ENCODE results near the gene FSIP1. TPM values are rescaled to one million over a fixed set of nuclear protein-coding genes. Genes with fewer than 3 reads are reported as not detected.

The FSIP1 gene
- total RNA-seq, 3 donors from 2014 or later: 0.22 to 0.69 (median 0.38) TPM

GRCh38 chr15:39735120-39735717 lies 47.4 kb downstream of the FSIP1 start:
- ATAC-seq (no peak), DNase-seq (no peak)
- Mint-ChIP-seq H3K36me3 (ENCODE audit: insufficient read depth) (no peaks in the 10 kb centered on the region), H3K27me3 (ENCODE audit: low read depth) (no peaks in the 10 kb centered on the region), H3K9me3 (no peaks in the 10 kb centered on the region), H3K4me1 (ENCODE audit: low read depth) (no peaks in the 10 kb centered on the region), H3K4me3 (no peak overlapping the region)

DNA sequence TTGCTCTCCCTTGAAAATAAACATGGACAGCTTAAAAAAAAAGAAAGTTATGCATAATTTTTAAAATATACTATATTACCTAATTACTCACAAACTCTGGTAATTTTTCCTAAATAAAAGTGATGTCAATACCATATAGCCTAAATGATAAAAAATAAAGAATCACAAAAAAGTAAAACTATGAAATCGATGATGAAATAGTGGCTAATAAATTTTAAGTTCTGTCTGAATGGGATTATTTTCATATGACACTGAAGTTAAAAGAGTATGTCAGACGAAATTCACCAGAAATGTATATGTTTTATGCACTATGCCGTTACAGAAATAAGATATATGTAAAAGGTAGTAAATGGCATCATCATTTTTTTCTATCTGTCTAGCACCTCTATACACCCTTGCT lies 51.4 kb downstream of the FSIP1 start:
- no peaks in the 10 kb centered on the region for H3K4me1 Mint-ChIP-seq (ENCODE audit: low read depth)
- no peak overlapping the region for H3K4me3 Mint-ChIP-seq
- H3K9me3 Mint-ChIP-seq: no peaks in the 10 kb centered on the region
- ATAC-seq (no peak), DNase-seq (no peak)
- H3K27me3 Mint-ChIP-seq (ENCODE audit: low read depth): no peaks in the 10 kb centered on the region
- H3K36me3 Mint-ChIP-seq (ENCODE audit: insufficient read depth): no peaks in the 10 kb centered on the region

GRCh38 chr15:39730552-39730951 lies 52.1 kb downstream of the FSIP1 start:
- ATAC-seq (no peak), DNase-seq (no peak)
- no peaks in the 10 kb centered on the region for H3K4me1 Mint-ChIP-seq (ENCODE audit: low read depth)
- no peak overlapping the region for H3K4me3 Mint-ChIP-seq
- no peaks in the 10 kb centered on the region for H3K36me3 Mint-ChIP-seq (ENCODE audit: insufficient read depth)
- H3K27me3 Mint-ChIP-seq (ENCODE audit: low read depth): no peaks in the 10 kb centered on the region
- H3K9me3 Mint-ChIP-seq: no peaks in the 10 kb centered on the region

DNA sequence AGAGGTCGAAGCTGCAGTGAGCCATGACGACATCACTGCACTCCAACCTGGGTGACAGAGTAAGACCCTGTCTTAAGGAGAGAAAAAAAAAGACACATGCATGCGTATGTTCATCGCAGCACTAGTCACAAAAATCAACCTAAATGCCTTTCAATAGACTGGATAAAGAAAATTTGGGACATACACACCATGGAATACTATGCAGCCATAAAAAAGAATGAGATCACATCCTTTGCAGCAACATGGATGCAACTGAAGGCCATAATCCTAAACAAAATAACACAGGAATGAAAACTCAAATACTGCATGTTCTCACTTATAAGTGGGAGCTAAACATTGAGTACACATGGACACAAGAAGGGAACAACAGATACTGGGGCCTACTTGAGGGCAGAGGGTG lies 53.1 kb downstream of the FSIP1 start:
- DNase-seq (no peak), ATAC-seq (no peak)
- peaks cover 1% of the 10 kb centered on the region for H3K27me3 Mint-ChIP-seq (ENCODE audit: low read depth)
- no peaks in the 10 kb centered on the region for H3K4me1 Mint-ChIP-seq (ENCODE audit: low read depth)
- no peaks in the 10 kb centered on the region for H3K36me3 Mint-ChIP-seq (ENCODE audit: insufficient read depth)
- H3K4me3 Mint-ChIP-seq: no peak overlapping the region
- no peaks in the 10 kb centered on the region for H3K9me3 Mint-ChIP-seq

DNA sequence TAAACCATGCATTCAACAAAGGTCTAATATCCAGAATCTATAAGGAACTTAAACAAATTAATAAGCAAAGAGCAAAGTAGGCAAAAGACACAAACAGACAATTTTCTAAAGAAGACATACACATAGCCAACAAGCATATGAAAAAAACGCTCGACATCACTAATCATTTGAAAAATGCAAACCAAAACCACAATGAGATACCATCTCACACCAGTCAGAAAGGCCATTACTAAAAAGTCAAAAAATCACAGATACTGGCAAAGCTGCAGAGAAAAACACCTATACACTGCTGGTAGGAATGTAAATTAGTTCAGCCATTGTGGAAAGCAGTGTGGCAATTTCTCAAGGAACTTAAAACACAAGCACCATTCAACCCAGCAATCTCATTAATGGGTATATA lies 53.8 kb downstream of the FSIP1 start:
- no peak overlapping the region for H3K4me3 Mint-ChIP-seq
- ATAC-seq: no peak
- H3K27me3 Mint-ChIP-seq (ENCODE audit: low read depth): peaks cover 1% of the 10 kb centered on the region
- H3K9me3 Mint-ChIP-seq: no peaks in the 10 kb centered on the region
- H3K36me3 Mint-ChIP-seq (ENCODE audit: insufficient read depth): no peaks in the 10 kb centered on the region
- H3K4me1 Mint-ChIP-seq (ENCODE audit: low read depth): no peaks in the 10 kb centered on the region
- no peak for DNase-seq

DNA sequence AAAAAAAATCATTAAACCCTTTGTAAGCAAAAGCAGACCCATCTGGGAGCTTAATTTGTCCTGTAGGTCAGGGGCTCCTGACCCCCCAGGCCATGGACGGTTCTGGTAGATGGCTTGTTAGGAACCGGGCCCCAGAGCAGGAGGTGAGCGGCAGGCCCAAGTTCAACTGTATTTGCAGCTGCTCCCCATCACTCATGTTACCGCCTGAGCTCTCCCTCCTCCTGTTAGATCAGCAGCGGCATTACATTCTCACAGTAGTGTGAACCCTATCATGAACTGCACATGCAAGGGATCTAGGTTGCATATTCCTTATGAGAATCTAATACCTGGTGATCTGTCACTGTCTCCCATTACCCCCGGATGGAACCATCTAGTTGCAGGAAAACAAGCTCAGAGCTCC lies 60.7 kb downstream of the FSIP1 start:
- H3K36me3 Mint-ChIP-seq (ENCODE audit: insufficient read depth): no peaks in the 10 kb centered on the region
- no peaks in the 10 kb centered on the region for H3K4me1 Mint-ChIP-seq (ENCODE audit: low read depth)
- peaks cover 1% of the 10 kb centered on the region for H3K27me3 Mint-ChIP-seq (ENCODE audit: low read depth)

GRCh38 chr15:39720621-39721611 lies 61.7 kb downstream of the FSIP1 start:
- no peaks in the 10 kb centered on the region for H3K36me3 Mint-ChIP-seq (ENCODE audit: insufficient read depth)
- DNase-seq (no peak), ATAC-seq (peak in 1 of 2 donors; percentile 18)
- no peaks in the 10 kb centered on the region for H3K9me3 Mint-ChIP-seq
- H3K4me1 Mint-ChIP-seq (ENCODE audit: low read depth): no peaks in the 10 kb centered on the region
- H3K4me3 Mint-ChIP-seq: no peak overlapping the region
- peaks cover 1% of the 10 kb centered on the region for H3K27me3 Mint-ChIP-seq (ENCODE audit: low read depth)

More for the DNA sequence above, 60.7 kb downstream of the FSIP1 start:
- H3K9me3 Mint-ChIP-seq: no peaks in the 10 kb centered on the region
- ATAC-seq (no peak), DNase-seq (no peak)
- no peak overlapping the region for H3K4me3 Mint-ChIP-seq

- DNase-seq (no peak), ATAC-seq (no peak)
- H3K4me3 Mint-ChIP-seq: no peak overlapping the region
- H3K36me3 Mint-ChIP-seq (ENCODE audit: insufficient read depth): no peaks in the 10 kb centered on the region
- H3K9me3 Mint-ChIP-seq: no peaks in the 10 kb centered on the region
- no peaks in the 10 kb centered on the region for H3K4me1 Mint-ChIP-seq (ENCODE audit: low read depth)
- H3K27me3 Mint-ChIP-seq (ENCODE audit: low read depth): peaks cover 1% of the 10 kb centered on the region
These were observed 62.6 kb downstream of the FSIP1 start for GRCh38 chr15:39720081-39720480.

GRCh38 chr15:39719109-39719508 lies 63.5 kb downstream of the FSIP1 start:
- Mint-ChIP-seq H3K4me1 (ENCODE audit: low read depth) (no peaks in the 10 kb centered on the region), H3K4me3 (no peak overlapping the region), H3K36me3 (ENCODE audit: insufficient read depth) (no peaks in the 10 kb centered on the region), H3K27me3 (ENCODE audit: low read depth) (no peaks in the 10 kb centered on the region), H3K9me3 (no peaks in the 10 kb centered on the region)
- ATAC-seq (no peak), DNase-seq (no peak)

DNA sequence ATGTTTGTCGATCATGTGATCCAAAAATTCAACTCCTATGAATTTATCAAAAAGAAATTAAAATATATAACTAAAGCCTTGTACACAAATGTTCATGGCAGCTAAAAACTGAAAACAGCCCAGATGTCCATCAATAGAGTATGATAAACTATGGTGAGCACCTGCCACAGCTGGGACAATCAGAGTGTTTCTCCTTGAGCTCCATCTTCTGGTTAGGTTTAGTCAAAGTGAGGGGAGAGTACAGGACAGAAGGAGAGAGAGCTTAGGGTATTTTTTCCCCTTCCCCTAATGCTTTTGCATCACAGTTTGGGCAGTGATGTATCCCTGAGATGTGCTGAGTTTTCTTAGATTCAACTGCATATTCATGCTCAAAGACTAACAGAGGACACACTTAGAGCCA lies 65.5 kb downstream of the FSIP1 start:
- no peaks in the 10 kb centered on the region for H3K9me3 Mint-ChIP-seq
- no peak for ATAC-seq
- H3K4me1 Mint-ChIP-seq (ENCODE audit: low read depth): no peaks in the 10 kb centered on the region
- no peak overlapping the region for H3K4me3 Mint-ChIP-seq
- DNase-seq: no peak
- H3K36me3 Mint-ChIP-seq (ENCODE audit: insufficient read depth): no peaks in the 10 kb centered on the region
- no peaks in the 10 kb centered on the region for H3K27me3 Mint-ChIP-seq (ENCODE audit: low read depth)

- H3K4me3 Mint-ChIP-seq: no peak overlapping the region
- no peaks in the 10 kb centered on the region for H3K27me3 Mint-ChIP-seq (ENCODE audit: low read depth)
- H3K4me1 Mint-ChIP-seq (ENCODE audit: low read depth): no peaks in the 10 kb centered on the region
- DNase-seq (no peak), ATAC-seq (no peak)
- no peaks in the 10 kb centered on the region for H3K9me3 Mint-ChIP-seq
- H3K36me3 Mint-ChIP-seq (ENCODE audit: insufficient read depth): no peaks in the 10 kb centered on the region
These were observed 68.4 kb downstream of the FSIP1 start for GRCh38 chr15:39714251-39714650.

GRCh38 chr15:39713846-39714245 lies 68.8 kb downstream of the FSIP1 start:
- DNase-seq (no peak), ATAC-seq (no peak)
- Mint-ChIP-seq H3K4me1 (ENCODE audit: low read depth) (no peaks in the 10 kb centered on the region), H3K4me3 (no peak overlapping the region), H3K27me3 (ENCODE audit: low read depth) (no peaks in the 10 kb centered on the region), H3K9me3 (no peaks in the 10 kb centered on the region), H3K36me3 (ENCODE audit: insufficient read depth) (no peaks in the 10 kb centered on the region)

DNA sequence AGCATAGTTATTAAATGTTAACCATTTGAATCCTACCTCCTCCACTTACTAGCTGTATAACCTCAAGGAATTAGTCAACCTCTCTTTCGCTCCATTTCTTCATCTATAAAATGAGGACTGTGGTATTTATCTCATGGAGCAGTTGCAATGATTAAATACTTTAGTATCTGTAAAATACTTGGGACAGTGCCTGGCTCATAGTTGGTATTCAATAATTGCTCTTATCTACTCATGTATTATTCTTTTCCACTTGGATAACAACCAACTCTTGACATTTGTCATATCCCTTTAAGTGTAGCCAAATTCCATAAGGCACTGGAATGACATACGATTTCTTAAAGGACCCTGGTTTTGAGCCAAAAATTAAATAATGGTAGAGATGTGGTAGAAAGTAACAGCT lies 72.0 kb downstream of the FSIP1 start:
- H3K9me3 Mint-ChIP-seq: no peaks in the 10 kb centered on the region
- H3K27me3 Mint-ChIP-seq (ENCODE audit: low read depth): no peaks in the 10 kb centered on the region
- H3K4me3 Mint-ChIP-seq: no peak overlapping the region
- H3K36me3 Mint-ChIP-seq (ENCODE audit: insufficient read depth): no peaks in the 10 kb centered on the region
- DNase-seq: no peak
- ATAC-seq: no peak
- no peaks in the 10 kb centered on the region for H3K4me1 Mint-ChIP-seq (ENCODE audit: low read depth)

- Mint-ChIP-seq H3K9me3 (no peaks in the 10 kb centered on the region), H3K4me1 (ENCODE audit: low read depth) (no peaks in the 10 kb centered on the region), H3K36me3 (ENCODE audit: insufficient read depth) (no peaks in the 10 kb centered on the region), H3K27me3 (ENCODE audit: low read depth) (no peaks in the 10 kb centered on the region), H3K4me3 (no peak overlapping the region)
- DNase-seq: no peak
- ATAC-seq: no peak
These were observed 72.7 kb downstream of the FSIP1 start for GRCh38 chr15:39709941-39710340.

DNA sequence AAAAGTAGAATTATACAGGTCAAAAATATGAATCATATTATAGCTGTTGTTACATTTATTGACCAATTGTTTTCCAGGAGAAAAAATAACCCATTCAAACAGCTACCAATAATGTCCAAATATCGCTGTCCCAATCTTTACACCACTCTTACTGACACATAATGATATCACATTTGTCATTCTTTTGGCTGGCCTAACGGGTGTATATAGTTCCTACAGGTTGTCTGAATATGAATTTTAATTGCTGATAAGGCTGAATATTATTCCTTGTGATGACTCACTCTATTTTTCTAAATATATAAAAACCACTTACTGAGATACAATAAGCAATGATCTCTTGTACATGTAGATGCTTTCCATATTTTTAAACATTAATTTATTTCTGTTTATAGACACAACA lies 76.4 kb downstream of the FSIP1 start:
- H3K9me3 Mint-ChIP-seq: no peaks in the 10 kb centered on the region
- ATAC-seq (no peak), DNase-seq (no peak)
- H3K4me3 Mint-ChIP-seq: no peak overlapping the region
- no peaks in the 10 kb centered on the region for H3K4me1 Mint-ChIP-seq (ENCODE audit: low read depth)
- H3K27me3 Mint-ChIP-seq (ENCODE audit: low read depth): no peaks in the 10 kb centered on the region
- H3K36me3 Mint-ChIP-seq (ENCODE audit: insufficient read depth): no peaks in the 10 kb centered on the region
